DND-41 (cell line): Measurements from ENCODE around the gene TMEM255B.

ENCODE experiments used
- ATAC-seq: fragments of 200-7000 bp; cut with Tn5 transposase; 3 replicates; pipeline ENCODE4 v1.9.1; 2021; ENCODE audit warnings: low read depth; ENCODE audit not compliant: insufficient read depth
- DNase-seq: peaks from one replicate; pipeline ENCODE4 v3.0.0-alpha.2; 2020
- H2AFZ ChIP-seq: 2 replicates; pipeline ENCODE4 v1.6.0; 2012; ENCODE audit warnings: low read depth, low read length
- H3K27ac ChIP-seq: 2 replicates; pipeline ENCODE4 v1.5.1; 2012; ENCODE audit warnings: low read length, inconsistent platforms
- H3K27me3 ChIP-seq: fragments of 200-600 bp; sonication (generic); 2 replicates; pipeline ENCODE4 v1.6.0; 2012; ENCODE audit warnings: low read length, mild to moderate bottlenecking, inconsistent platforms; ENCODE audit not compliant: insufficient read depth, poor library complexity
- H3K36me3 ChIP-seq: 2 replicates; pipeline ENCODE4 v1.5.1; 2012; ENCODE audit warnings: low read length, inconsistent platforms; ENCODE audit not compliant: insufficient read depth
- H3K4me1 ChIP-seq: 2 replicates; pipeline ENCODE4 v1.5.1; 2012; ENCODE audit warnings: mild to moderate bottlenecking, low read length; ENCODE audit not compliant: insufficient read depth
- H3K4me2 ChIP-seq: 2 replicates; pipeline ENCODE4 v1.6.0; 2012; ENCODE audit warnings: mild to moderate bottlenecking, moderate library complexity, low read length, inconsistent platforms; ENCODE audit not compliant: insufficient read depth
- H3K4me3 ChIP-seq, 2 experiments: fragments of 200-600 bp in 1 of 2; shearing (Covaris generic) in 1 of 2; 2 replicates each; pipeline ENCODE4 v1.5.1; 2012 to 2016; ENCODE audit warnings: inconsistent platforms in 2 of 2, low read length in 2 of 2, mild to moderate bottlenecking in 2 of 2, low read depth in 1 of 2, moderate library complexity in 1 of 2
- H3K79me2 ChIP-seq: 2 replicates; pipeline ENCODE4 v1.6.0; 2012; ENCODE audit warnings: low read length, inconsistent platforms; ENCODE audit not compliant: insufficient read depth
- H3K9ac ChIP-seq: 2 replicates; pipeline ENCODE4 v1.6.0; 2012; ENCODE audit warnings: low read depth, mild to moderate bottlenecking, inconsistent platforms, low read length, moderate library complexity
- H3K9me3 ChIP-seq: 2 replicates; pipeline ENCODE4 v1.5.1; 2012; ENCODE audit warnings: low read length, moderate library complexity, mild to moderate bottlenecking, inconsistent platforms; ENCODE audit not compliant: insufficient read depth, severe bottlenecking
- H4K20me1 ChIP-seq: 2 replicates; pipeline ENCODE4 v1.6.0; 2012; ENCODE audit warnings: low read length; ENCODE audit not compliant: insufficient read depth
- CTCF ChIP-seq: IDR thresholded peaks from 2 replicates; pipeline ENCODE4 v1.5.1; 2012; ENCODE audit warnings: borderline replicate concordance, low read length, moderate library complexity, mild to moderate bottlenecking; ENCODE audit not compliant: poor library complexity, severe bottlenecking; ENCODE audit errors: extremely low read depth
- EZH2 ChIP-seq: IDR thresholded peaks from 3 replicates; pipeline ENCODE4 v1.6.1; 2012; ENCODE audit warnings: borderline replicate concordance, low read depth, mild to moderate bottlenecking, moderate library complexity, low read length, inconsistent platforms; ENCODE audit not compliant: severe bottlenecking

The TMEM255B gene

DNA sequence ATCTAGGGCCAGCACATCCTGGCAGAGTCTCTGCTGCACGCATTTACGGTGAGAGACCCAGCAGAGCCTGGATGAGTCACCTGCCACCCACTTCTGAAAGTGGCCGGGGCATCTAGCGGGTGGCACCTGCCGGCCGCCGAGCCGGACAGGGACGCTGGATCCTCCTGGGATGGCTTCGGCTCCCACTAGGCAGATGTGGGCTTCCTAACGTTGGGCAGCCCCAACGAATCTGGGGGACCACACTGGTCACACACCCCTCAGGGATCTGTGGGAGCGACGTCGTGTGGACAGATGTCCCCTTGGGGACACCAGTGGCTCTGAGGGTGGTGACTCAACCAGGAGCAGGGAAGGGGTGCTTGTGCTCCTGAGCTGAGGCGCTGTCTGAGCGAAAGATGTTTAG lies 32.2 kb downstream of the TMEM255B start:
- no peak for TF ChIP-seq CTCF
- TF ChIP-seq EZH2: no peak
- ATAC-seq (no peak), DNase-seq (no peak)
- peaks cover 14% of the 10 kb centered on the region; the same call in 1 of the 2 replicates for H4K20me1 ChIP-seq
- no peaks in the 10 kb centered on the region for H3K9me3 ChIP-seq
- no peak overlapping the region for H3K4me3 ChIP-seq
- no peaks in the 10 kb centered on the region for H3K4me1 ChIP-seq
- no peaks in the 10 kb centered on the region for H3K79me2 ChIP-seq
- no peak overlapping the region for H2AFZ ChIP-seq
- H3K27me3 ChIP-seq: no peaks in the 10 kb centered on the region
- no peak overlapping the region for H3K9ac ChIP-seq
- no peak overlapping the region for H3K4me2 ChIP-seq
- H3K27ac ChIP-seq: no peak overlapping the region
- no peaks in the 10 kb centered on the region for H3K36me3 ChIP-seq

DNA sequence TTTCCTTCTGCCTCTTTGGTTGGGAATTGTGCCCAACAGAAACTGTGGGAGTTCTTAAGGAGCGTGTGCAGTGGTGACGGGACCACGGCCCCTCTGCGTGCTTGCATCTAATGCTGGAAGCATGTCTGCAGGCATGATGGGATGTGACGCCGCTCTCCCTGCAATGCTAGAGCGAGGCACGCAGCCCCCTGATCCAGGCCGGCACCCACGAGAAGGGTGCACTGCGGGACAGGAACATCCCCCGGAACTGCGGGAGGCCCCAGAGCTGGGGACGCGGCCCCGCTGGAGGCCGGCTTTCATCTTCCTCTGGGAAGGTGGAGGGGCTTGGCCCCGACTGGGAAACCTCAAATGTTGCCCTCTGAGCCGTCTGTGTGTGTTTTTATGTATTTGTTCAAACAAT lies 32.7 kb downstream of the TMEM255B start:
- H3K4me2 ChIP-seq: no peak overlapping the region
- no peak overlapping the region for H2AFZ ChIP-seq
- no peaks in the 10 kb centered on the region for H3K79me2 ChIP-seq
- no peaks in the 10 kb centered on the region for H3K36me3 ChIP-seq
- H3K4me3 ChIP-seq: no peak overlapping the region
- no peak overlapping the region for H3K27ac ChIP-seq
- DNase-seq (no peak), ATAC-seq (no peak)
- H4K20me1 ChIP-seq: peaks cover 14% of the 10 kb centered on the region; the same call in 1 of the 2 replicates
- no peaks in the 10 kb centered on the region for H3K4me1 ChIP-seq
- TF ChIP-seq EZH2: no peak
- TF ChIP-seq CTCF: no peak
- no peaks in the 10 kb centered on the region for H3K9me3 ChIP-seq
- H3K27me3 ChIP-seq: no peaks in the 10 kb centered on the region
- H3K9ac ChIP-seq: no peak overlapping the region

- TF ChIP-seq EZH2: no peak
- TF ChIP-seq CTCF: no peak
- Histone ChIP-seq H3K36me3 (no peaks in the 10 kb centered on the region), H3K27me3 (no peaks in the 10 kb centered on the region), H3K27ac (no peak overlapping the region), H3K4me1 (no peaks in the 10 kb centered on the region), H3K4me2 (no peak overlapping the region), H4K20me1 (peaks cover 14% of the 10 kb centered on the region; the same call in 1 of the 2 replicates), H3K9ac (no peak overlapping the region), H3K79me2 (no peaks in the 10 kb centered on the region), H2AFZ (no peak overlapping the region), H3K9me3 (no peaks in the 10 kb centered on the region), H3K4me3 (no peak overlapping the region)
- DNase-seq (no peak), ATAC-seq (no peak)
Measured at GRCh38 chr13:113792236-113792770, 33.3 kb downstream of the TMEM255B start.
